Lower leg skin (tissue), 4 donors: ENCODE data around the gene PAF1. TPM values are rescaled to one million over a fixed set of nuclear protein-coding genes. Genes with fewer than 3 reads are reported as not detected.
A peak's percentile ranks its signal among the peaks of the same experiment; 100 is the strongest.

Experiments used
- DNase-seq, 2 donors: peaks; one replicate each; pipeline ENCODE4 v3.0.0-alpha.2; 2019; ENCODE audit warnings: low spot score in 2 of 2
- H3K4me3 ChIP-seq: fragments of 200-600 bp; sonication (generic); 2 replicates; pipeline ENCODE4 v1.5.1; 2017; ENCODE audit warnings: mild to moderate bottlenecking, low read depth; ENCODE audit not compliant: poor library complexity, severe bottlenecking
- CTCF ChIP-seq, 3 donors: fragments of 450-650 bp; IDR thresholded peaks; one replicate each; pipeline ENCODE4 v1.5.1; 2016; ENCODE audit warnings: antibody characterized with exemption in 3 of 3, mild to moderate bottlenecking in 3 of 3, moderate library complexity in 2 of 3
- POLR2A ChIP-seq, 2 donors: fragments of 450-650 bp; IDR thresholded peaks; one replicate each; pipeline ENCODE4 v1.6.1; 2016 to 2017; ENCODE audit warnings: antibody characterized with exemption in 2 of 2, mild to moderate bottlenecking in 1 of 2, moderate library complexity in 1 of 2
- WGBS, 2 donors: methylation state at CpG; one replicate each; pipeline ENCODE4 v1.1.5; 2018; 5-methylcytosine and 5-hydroxymethylcytosine counted together
- intact Hi-C: fragments of 100-400 bp; cut with DNase I; formaldehyde crosslinking; loops from one replicate; pipeline ENCODE4 v1.15.0; 2023; ENCODE audit warnings: low total_unique reads
- total RNA-seq, 4 donors: library from RNA; depleted of rRNA; stranded (reverse); fragments of >200 nt; gene quantifications; one replicate each; pipeline ENCODE4 v1.1.0, GENCODE V29; 2016

PAF1 gene
- total RNA-seq, 4 donors from 2014 or later = 22.4 to 48.0 (median 36.3) TPM

GRCh38 chr19:39407410-39407659 lies 16.4 kb upstream of the PAF1 start:
- no peak for DNase-seq
- intact Hi-C loops = no loop called here
- 0% methylated on average over 11 to 14 of the region's 14 CpGs for WGBS, 2 donors

GRCh38 chr19:39406656-39407409 lies 15.9 kb upstream of the PAF1 start, which contains the start of gene ZFP36:
Gene ZFP36, plus strand, starts transcription at chr19:39406847. Its CDS starts 58 bp downstream, at chr19:39406905.
- WGBS, 2 donors = 0% methylated on average over 16 to 49 of the region's 56 CpGs
- intact Hi-C loops = no loop called here
- H3K4me3 ChIP-seq = peak within 1 kb of the TSS; percentile 99
- DNase-seq = peak; percentile 91 to 99
- TF ChIP-seq CTCF (IDR thresholded peaks at IDR 0.05) (no peak), POLR2A (IDR thresholded peaks at IDR 0.05) (peak in 1 of 2 donors; percentile 99)

More at GRCh38 chr19:39407410-39407659, 16.4 kb upstream of the PAF1 start:
- peak overlapping the region; percentile 99 for H3K4me3 ChIP-seq
- no peak for TF ChIP-seq CTCF (IDR thresholded peaks at IDR 0.05)
- TF ChIP-seq POLR2A (IDR thresholded peaks at IDR 0.05) = no peak

GRCh38 chr19:39405958-39406655 lies 15.2 kb upstream of the PAF1 start:
- intact Hi-C loops = no loop called here
- DNase-seq = peak in 1 of 2 donors; percentile 97
- H3K4me3 ChIP-seq = peak overlapping the region; percentile 13
- no peak for TF ChIP-seq CTCF (IDR thresholded peaks at IDR 0.05)
- no peak for TF ChIP-seq POLR2A (IDR thresholded peaks at IDR 0.05)
- WGBS, 2 donors = 9 to 10% methylated on average over 17 to 22 of the region's 22 CpGs

- no peak for TF ChIP-seq POLR2A (IDR thresholded peaks at IDR 0.05)
- no peak for TF ChIP-seq CTCF (IDR thresholded peaks at IDR 0.05)
- no peak overlapping the region for H3K4me3 ChIP-seq
- DNase-seq = no peak
- intact Hi-C loops = no loop called here
- 70 to 72% methylated on average over 17 of the region's 17 CpGs for WGBS, 2 donors
These were observed 14.5 kb upstream of the PAF1 start for GRCh38 chr19:39405261-39405957.

GRCh38 chr19:39403331-39404312 lies 12.7 kb upstream of the PAF1 start:
- peak; percentile 99 to 100 for DNase-seq
- peak overlapping the region; percentile 38 for H3K4me3 ChIP-seq
- no peak for TF ChIP-seq CTCF (IDR thresholded peaks at IDR 0.05)
- peak in 1 of 2 donors; percentile 65 for TF ChIP-seq POLR2A (IDR thresholded peaks at IDR 0.05)
- intact Hi-C loops = no loop called here
- 0 to 1% methylated on average over 31 to 42 of the region's 43 CpGs for WGBS, 2 donors
